GM18499 (cell line): ENCODE results near the gene RRP1B.

Source experiments
- ATAC-seq: cut with Tn5 transposase; IDR thresholded peaks from one replicate; pipeline ENCODE4 v1.9.1; 2021; ENCODE audit warnings: moderate number of reproducible peaks; ENCODE audit not compliant: insufficient read depth, unreplicated experiment

Gene RRP1B

DNA sequence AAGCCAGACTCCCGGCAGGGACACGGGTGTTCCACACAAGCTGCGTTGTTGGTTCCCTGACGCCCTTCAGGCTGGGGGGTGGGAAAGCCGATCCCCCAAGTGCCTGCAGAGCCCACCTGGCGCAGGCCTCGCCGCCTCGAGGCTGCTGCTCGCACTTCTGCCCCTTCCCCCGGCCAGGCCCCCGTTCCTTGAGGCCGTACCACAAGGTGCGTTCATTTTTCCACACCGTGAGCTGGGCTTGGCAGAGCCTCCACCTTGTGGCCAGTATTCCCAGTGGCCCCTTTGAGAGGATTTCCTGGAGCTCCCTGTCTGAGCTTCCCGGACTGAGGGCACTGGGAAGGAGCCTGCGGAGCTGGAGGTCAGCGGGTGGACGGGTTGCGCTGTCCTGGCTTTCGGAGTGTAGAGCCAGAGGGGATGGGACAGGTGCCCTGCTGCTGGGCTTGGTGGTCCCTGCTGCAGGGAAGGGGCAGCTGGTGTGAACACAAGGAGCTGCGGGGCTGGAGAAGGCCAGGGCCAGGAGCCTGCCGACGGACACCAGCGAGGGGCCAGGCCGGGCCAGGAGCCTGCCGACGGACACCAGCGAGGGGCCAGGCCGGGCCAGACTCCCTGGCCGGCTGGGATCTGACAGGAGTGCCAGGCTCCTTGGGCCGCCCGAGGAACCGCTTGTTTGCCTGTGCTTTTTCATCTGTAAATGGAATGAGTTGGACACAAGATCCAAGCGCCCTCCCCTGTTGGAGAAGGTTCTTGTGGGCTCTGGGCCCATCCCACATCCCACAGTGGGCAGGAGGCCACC is 78.0 kb downstream of the RRP1B start:
- ATAC-seq, result no peak

DNA sequence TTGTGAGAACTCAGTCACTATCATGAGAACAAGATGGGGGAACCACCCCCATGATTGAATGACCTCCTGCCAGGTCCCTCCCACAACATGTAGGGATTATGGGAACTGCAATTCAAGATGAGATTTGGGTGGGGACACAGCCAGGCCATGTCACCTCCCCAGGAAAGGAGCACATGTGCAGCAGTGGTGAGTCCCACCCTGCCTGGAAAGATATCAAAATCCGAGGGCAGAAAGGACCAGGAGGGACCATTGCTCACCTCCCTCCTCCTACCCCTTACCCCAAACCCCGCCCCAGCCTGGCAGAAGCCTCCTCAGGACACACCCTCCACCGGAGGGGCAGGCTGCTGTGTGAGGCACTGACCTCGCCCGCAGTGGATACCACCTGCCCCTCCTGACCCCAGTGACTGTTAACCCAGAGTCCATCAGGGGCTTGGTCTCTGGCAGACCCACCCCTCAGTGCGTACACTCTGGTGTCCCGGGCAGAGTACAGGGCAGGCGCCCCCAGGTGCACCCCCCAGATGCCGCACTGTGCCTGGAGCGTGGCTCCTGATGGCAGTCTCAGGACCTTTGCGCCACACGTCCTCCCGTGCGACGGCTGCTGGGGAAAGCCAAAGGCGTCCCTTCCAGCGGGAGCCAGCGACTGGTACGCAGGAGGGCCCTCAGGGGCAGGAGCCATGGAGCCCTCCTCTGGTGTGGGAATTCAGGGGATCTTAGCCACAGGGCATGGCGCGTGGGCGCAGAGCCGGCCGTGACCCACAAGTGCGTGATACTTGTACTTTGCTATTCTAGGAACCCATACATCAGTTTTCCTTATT is 80.5 kb downstream of the RRP1B start:
- ATAC-seq, result no peak

DNA sequence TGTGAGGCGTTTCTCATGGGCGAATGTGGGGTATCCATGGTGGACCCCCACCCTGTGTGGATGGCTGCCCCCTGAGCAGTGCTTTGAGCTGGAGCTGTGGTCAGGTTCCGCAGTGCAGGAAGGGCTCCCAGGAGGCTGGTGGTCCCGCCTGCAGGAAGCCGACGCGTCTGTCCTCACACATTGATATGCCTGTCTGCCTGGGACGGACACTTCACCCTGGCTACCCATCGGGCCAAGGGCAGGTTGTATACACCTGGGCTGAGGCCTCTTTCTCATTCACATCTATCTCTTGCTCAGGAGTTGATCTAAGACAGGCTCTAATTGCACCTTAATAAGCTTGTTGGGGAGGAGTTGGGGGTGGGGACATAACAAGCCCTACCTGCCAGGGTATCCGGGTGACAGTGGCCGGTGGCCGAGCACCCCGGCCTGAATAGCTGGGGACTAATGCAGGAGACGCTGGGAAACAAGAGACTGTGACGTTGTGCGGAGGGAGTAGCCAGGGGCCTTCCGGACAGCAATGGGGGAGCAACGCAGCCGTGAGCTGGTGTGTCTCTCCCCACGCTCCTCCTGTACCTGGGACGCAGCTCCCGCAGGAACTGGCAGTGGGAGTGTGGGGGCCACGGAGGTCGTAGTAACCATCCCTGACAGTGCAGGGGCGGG is 81.3 kb downstream of the RRP1B start:
- ATAC-seq, result no peak

DNA sequence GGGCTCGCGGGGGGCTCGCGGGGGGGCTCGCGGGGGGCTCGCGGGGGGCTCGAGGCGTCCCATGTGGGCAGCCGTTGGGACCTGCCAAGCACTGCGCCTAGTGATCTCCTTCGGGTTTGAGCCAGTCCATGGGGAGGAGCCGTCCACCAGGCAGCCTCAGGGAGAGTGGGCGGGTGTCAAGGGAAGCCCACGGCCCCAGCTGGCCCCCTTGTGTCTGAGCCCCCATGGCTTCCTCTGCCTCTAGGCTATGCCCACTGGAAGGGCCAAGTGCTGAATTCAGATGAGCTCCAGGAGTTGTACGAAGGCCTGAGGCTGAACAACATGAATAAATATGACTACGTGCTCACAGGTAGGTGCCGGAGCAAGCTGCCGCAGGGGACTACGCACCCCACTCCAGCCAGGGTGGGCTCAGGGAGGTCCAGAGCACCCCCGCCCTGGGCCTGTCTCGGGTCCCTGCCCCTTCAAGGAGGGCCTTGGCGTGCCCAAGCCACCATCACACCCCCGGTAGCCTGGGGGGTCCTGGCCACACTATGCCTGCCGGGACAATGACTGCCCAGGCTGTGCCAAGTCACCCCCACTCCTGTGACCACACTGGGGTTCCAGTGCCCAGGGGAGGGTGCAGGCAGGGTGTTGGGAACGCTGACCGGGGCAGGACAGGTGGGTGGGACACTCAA is 82.2 kb downstream of the RRP1B start:
- ATAC-seq, result no peak

DNA sequence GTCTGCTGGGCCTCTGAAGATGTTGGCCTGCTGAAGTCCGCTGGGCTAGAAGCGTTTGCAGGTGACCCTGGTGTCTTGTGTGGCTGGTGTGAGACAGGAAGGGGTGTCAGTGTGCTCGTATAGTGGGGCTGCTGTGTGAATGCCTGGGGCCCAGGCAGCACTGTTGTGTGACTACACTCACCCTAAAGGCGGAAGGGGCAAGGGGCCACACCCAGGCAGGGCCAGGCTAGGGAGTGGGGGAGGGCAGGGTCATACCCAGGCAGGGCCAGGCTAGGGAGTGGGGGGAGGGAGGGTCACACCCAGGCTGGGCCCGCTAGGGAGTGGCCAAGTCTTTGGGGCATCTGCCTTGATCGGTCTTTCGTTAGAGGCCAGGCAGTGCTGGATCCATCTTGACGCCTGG is 84.6 kb downstream of the RRP1B start:
- no peak for ATAC-seq

DNA sequence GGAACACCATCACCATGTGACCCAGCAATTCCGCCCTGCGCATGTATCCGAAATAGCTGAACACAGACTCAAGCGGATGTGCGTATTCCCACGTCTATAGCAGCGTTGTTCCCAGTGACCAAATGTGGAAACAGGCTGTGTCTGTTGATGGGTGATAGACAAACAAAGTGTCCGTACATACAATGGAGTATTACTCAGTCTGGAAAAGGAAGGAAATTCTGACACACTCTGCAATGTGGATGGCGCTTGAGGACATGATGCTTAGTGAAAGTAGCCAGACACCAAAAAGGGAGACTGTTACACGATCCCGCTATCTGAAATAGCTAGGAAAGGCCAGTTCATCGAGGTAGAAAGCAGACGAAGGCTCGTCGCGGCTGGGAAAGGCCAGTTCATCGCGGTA is 85.4 kb downstream of the RRP1B start:
- ATAC-seq, result no peak
